ENCODE measurements around the gene ZNF132. TPM values are rescaled to one million over a fixed set of nuclear protein-coding genes. Genes with fewer than 3 reads are reported as not detected.
A peak's percentile ranks its signal among the peaks of the same experiment; 100 is the strongest.

The ZNF132 gene
- total and polyA plus RNA-seq, 8 donors = 1.1 to 6.1 (median 2.0) TPM

GRCh38 chr19:58480481-58480830, 40.5 kb upstream of the ZNF132 start:
- intact Hi-C loops (cut with DNase I) = no loop called here

GRCh38 chr19:58479736-58480480, 40.0 kb upstream of the ZNF132 start:
- Histone ChIP-seq H3K4me3 (no peak overlapping the region), H3K27ac (no peak overlapping the region), H3K36me3 (peaks cover 0 to 11% (median 0%) of the 10 kb centered on the region in 3 donors), H3K27me3 (no peaks in the 10 kb centered on the region), H3K4me1 (peaks cover 0 to 9% (median 0%) of the 10 kb centered on the region in 3 donors), H3K9me3 (no peaks in the 10 kb centered on the region)
- FAIRE-seq = no peak
- TF ChIP-seq CTCF (IDR thresholded peaks at IDR 0.05) = no peak
- no peak for ATAC-seq
- intact Hi-C loops (cut with DNase I) = no loop called here
- DNase-seq = peak in 1 of 6 donors; percentile 58
- WGBS, 2 donors = 88 to 90% methylated on average over 28 of the region's 28 CpGs

More at GRCh38 chr19:58480481-58480830, 40.5 kb upstream of the ZNF132 start:
- H3K27me3 ChIP-seq = no peaks in the 10 kb centered on the region
- no peak overlapping the region for H3K27ac ChIP-seq
- peaks cover 0 to 4% (median 0%) of the 10 kb centered on the region in 3 donors for H3K4me1 ChIP-seq
- 92 to 94% methylated on average over 20 of the region's 20 CpGs for WGBS, 2 donors
- FAIRE-seq (no peak), ATAC-seq (no peak), DNase-seq (peak in 1 of 6 donors; percentile 69)
- H3K9me3 ChIP-seq = no peaks in the 10 kb centered on the region
- no peak overlapping the region for H3K4me3 ChIP-seq
- H3K36me3 ChIP-seq = peaks cover 0 to 11% (median 0%) of the 10 kb centered on the region in 3 donors
- no peak for TF ChIP-seq CTCF (IDR thresholded peaks at IDR 0.05)

- no peak for TF ChIP-seq CTCF (IDR thresholded peaks at IDR 0.05)
- Histone ChIP-seq H3K27ac (no peak overlapping the region), H3K27me3 (no peaks in the 10 kb centered on the region), H3K36me3 (peaks cover 0 to 11% (median 0%) of the 10 kb centered on the region in 3 donors), H3K4me1 (peaks cover 0 to 10% (median 0%) of the 10 kb centered on the region in 3 donors), H3K9me3 (no peaks in the 10 kb centered on the region), H3K4me3 (no peak overlapping the region)
- ATAC-seq (no peak), DNase-seq (no peak), FAIRE-seq (no peak)
- intact Hi-C loops (cut with DNase I) = no loop called here
- WGBS, 2 donors = 91 to 93% methylated on average over 7 of the region's 7 CpGs
Measured at GRCh38 chr19:58479303-58479702, 39.4 kb upstream of the ZNF132 start.

- peaks cover 0 to 11% (median 0%) of the 10 kb centered on the region in 3 donors for H3K36me3 ChIP-seq
- ATAC-seq = no peak
- DNase-seq = peak in 2 of 6 donors; percentile 49 to 69
- intact Hi-C loops (cut with DNase I) = no loop called here
- WGBS, 2 donors = 100% methylated on average over 1 of the region's 1 CpG
- no peak overlapping the region for H3K4me3 ChIP-seq
- no peaks in the 10 kb centered on the region for H3K9me3 ChIP-seq
- FAIRE-seq = no peak
- H3K4me1 ChIP-seq = peaks cover 0 to 10% (median 0%) of the 10 kb centered on the region in 3 donors
- TF ChIP-seq CTCF (IDR thresholded peaks at IDR 0.05) = no peak
- H3K27me3 ChIP-seq = no peaks in the 10 kb centered on the region
- no peak overlapping the region for H3K27ac ChIP-seq
Measured at GRCh38 chr19:58477871-58478270, 37.9 kb upstream of the ZNF132 start.

- Histone ChIP-seq H3K36me3 (peaks cover 0 to 16% (median 2%) of the 10 kb centered on the region in 3 donors), H3K27ac (peak overlapping the region in 3 of 4 donors; percentile 86 to 89 (median 86)), H3K4me3 (no peak overlapping the region), H3K9me3 (no peaks in the 10 kb centered on the region), H3K27me3 (no peaks in the 10 kb centered on the region), H3K4me1 (peaks cover 0 to 10% (median 0%) of the 10 kb centered on the region in 3 donors)
- intact Hi-C loops (cut with DNase I) = no loop called here
- ATAC-seq (no peak), FAIRE-seq (no peak), DNase-seq (peak in 1 of 6 donors; percentile 56)
- no peak for TF ChIP-seq CTCF (IDR thresholded peaks at IDR 0.05)
- 86 to 91% methylated on average over 15 of the region's 15 CpGs for WGBS, 2 donors
Measured at GRCh38 chr19:58477130-58477529, 37.2 kb upstream of the ZNF132 start.

Measured in pancreas (tissue), 10 donors.